ENCODE results near the gene PIP5K1C. TPM values are rescaled to one million over a fixed set of nuclear protein-coding genes. Genes with fewer than 3 reads are reported as not detected.

The PIP5K1C gene
- total RNA-seq, 2 experiments from 2014 or later = 18.3 to 19.6 TPM

GRCh38 chr19:3733549-3734309, 33.5 kb upstream of the PIP5K1C start:
- Mint-ChIP-seq H3K4me3 (no peak overlapping the region), H3K9me3 (no peaks in the 10 kb centered on the region), H3K36me3 (ENCODE audit: low read depth) (no peaks in the 10 kb centered on the region), H3K27me3 (no peaks in the 10 kb centered on the region), H3K4me1 (peaks cover 8% of the 10 kb centered on the region), H3K27ac (no peak overlapping the region)
- ChIA-PET CTCF (interaction anchor here (1.0 to 1.8 kb wide), 2 partner anchors 14 to 29 kb away, joined by 3 to 4 read pairs; partner anchors contain the start of gene MRPL54), POLR2A (no interaction called here)
- DNase-seq = no peak

DNA sequence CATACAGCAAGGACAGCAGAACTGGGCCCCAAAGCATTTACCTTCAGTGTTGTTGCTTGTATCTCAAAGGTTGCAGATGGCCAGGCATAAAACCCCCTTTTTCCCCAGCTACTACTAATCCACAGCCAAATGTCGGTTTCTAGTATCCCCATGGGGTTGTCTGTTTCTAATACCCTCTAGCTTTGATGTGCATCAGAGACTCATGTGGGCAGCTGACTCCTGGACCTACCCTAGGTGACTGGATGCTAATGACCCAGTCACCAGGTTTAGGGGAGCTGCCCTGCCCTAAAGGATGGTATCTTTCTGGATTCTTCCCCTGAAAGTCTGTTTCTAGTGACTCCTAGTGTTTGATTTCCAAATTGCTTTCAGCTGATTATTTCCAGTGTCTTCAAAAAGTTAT, 31.8 kb upstream of the PIP5K1C start:
- no peak for DNase-seq
- no peaks in the 10 kb centered on the region for H3K27me3 Mint-ChIP-seq
- CTCF ChIA-PET = interaction anchor here (1.8 kb wide), 1 partner anchor 30 kb away, joined by 4 read pairs; the partner anchor contains the start of gene MRPL54
- H3K9me3 Mint-ChIP-seq = no peaks in the 10 kb centered on the region
- no peak overlapping the region for H3K27ac Mint-ChIP-seq
- H3K36me3 Mint-ChIP-seq (ENCODE audit: low read depth) = no peaks in the 10 kb centered on the region
- H3K4me3 Mint-ChIP-seq = no peak overlapping the region
- no peaks in the 10 kb centered on the region for H3K4me1 Mint-ChIP-seq
- POLR2A ChIA-PET = no interaction called here

GRCh38 chr19:3730457-3730958, 30.2 kb upstream of the PIP5K1C start:
- no peaks in the 10 kb centered on the region for H3K4me1 Mint-ChIP-seq
- no peaks in the 10 kb centered on the region for H3K36me3 Mint-ChIP-seq (ENCODE audit: low read depth)
- H3K4me3 Mint-ChIP-seq = no peak overlapping the region
- H3K27ac Mint-ChIP-seq = no peak overlapping the region
- no peaks in the 10 kb centered on the region for H3K9me3 Mint-ChIP-seq
- no peaks in the 10 kb centered on the region for H3K27me3 Mint-ChIP-seq
- ChIA-PET POLR2A (no interaction called here), CTCF (no interaction called here)
- no peak for DNase-seq

DNA sequence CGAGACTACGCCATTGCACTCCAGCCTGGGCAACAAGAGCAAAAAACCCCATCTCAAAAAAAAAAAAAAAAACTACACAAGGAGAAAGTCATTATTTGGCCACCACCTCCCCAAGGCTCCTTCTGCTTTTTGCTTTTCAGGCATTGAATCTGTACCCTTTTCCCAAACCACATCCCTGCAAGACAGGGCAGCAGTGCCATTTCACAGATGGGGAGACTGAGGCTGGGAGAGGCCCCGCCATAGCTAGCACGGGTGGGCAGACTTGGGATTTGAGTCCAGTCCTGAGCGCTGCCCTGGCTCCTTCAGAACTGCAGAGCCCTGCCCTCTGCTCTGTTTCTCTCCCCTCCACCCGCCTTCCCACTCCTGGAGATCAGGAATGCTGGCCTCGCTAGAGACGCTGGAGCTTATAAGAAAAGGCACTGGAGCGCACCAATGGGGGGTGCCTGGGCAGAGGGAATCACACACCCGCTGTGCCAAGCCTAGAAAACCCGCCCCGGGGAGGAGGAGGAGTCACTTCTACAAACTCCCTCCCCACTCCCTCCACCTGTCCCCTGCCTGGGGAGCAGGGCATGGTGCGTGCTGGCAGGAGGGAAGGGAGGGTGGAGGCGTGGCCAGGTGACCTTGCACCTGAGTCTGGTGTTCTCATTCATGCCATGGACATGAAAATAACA, 25.5 kb upstream of the PIP5K1C start:
- ChIA-PET POLR2A (no interaction called here), CTCF (no interaction called here)
- DNase-seq = no peak
- H3K27me3 Mint-ChIP-seq = peaks cover 17% of the 10 kb centered on the region
- no peak overlapping the region for H3K4me3 Mint-ChIP-seq
- no peaks in the 10 kb centered on the region for H3K9me3 Mint-ChIP-seq
- no peak overlapping the region for H3K27ac Mint-ChIP-seq
- peaks cover 3% of the 10 kb centered on the region for H3K4me1 Mint-ChIP-seq
- no peaks in the 10 kb centered on the region for H3K36me3 Mint-ChIP-seq (ENCODE audit: low read depth)

DNA sequence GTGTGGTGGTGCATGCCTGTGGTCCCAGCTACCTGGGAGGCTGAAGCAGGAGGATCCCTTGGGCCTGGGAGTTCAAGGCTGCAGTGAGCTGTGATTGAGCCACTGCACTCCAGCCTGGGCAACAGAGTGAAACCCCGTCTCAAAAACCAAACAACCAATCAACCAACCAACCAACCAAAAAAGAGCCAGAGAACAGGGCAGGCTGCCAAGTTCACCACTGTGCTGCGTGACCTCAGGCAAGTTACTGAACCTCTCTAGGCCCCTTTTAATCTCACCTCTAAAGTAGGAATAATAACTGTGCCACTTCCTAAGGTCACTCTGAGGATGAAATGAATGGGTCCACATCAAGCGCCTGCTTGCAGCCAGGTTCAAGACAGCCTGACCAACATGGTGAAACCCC, 24.9 kb upstream of the PIP5K1C start:
- no peaks in the 10 kb centered on the region for H3K36me3 Mint-ChIP-seq (ENCODE audit: low read depth)
- peaks cover 20% of the 10 kb centered on the region for H3K27me3 Mint-ChIP-seq
- no peak for DNase-seq
- no peak overlapping the region for H3K27ac Mint-ChIP-seq
- ChIA-PET CTCF (interaction anchor here (1.4 kb wide), 1 partner anchor 37 kb away, joined by 4 read pairs; the partner anchor contains the start of gene MRPL54), POLR2A (no interaction called here)
- no peak overlapping the region for H3K4me3 Mint-ChIP-seq
- H3K4me1 Mint-ChIP-seq = peaks cover 3% of the 10 kb centered on the region
- no peaks in the 10 kb centered on the region for H3K9me3 Mint-ChIP-seq

GRCh38 chr19:3723883-3724282, 23.6 kb upstream of the PIP5K1C start:
- Mint-ChIP-seq H3K4me3 (no peak overlapping the region), H3K27me3 (peaks cover 21% of the 10 kb centered on the region), H3K4me1 (peaks cover 3% of the 10 kb centered on the region), H3K27ac (no peak overlapping the region), H3K9me3 (no peaks in the 10 kb centered on the region), H3K36me3 (ENCODE audit: low read depth) (no peaks in the 10 kb centered on the region)
- ChIA-PET POLR2A (no interaction called here), CTCF (interaction anchor here (1.4 kb wide), 1 partner anchor 39 kb away, joined by 4 read pairs; the partner anchor contains the start of gene MRPL54)
- no peak for DNase-seq

DNA sequence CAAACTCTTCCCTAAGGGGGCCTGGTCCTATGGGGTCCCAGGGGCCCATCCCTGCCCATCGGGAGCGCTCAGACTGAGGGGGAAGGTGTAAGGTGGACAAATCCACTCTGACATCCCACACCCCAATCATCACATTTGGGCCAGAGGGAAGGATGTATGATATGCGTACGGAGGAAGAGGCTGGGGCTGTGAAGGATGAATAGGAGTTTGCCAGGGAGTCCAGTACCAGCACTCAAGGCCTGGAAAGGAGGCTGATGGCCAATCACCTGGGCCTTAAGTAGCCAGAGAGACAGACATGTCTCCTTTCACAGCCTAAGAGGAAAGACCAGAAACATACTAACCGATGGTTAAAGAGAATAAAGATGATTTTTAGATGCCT, 22.8 kb upstream of the PIP5K1C start:
- H3K27me3 Mint-ChIP-seq = peaks cover 21% of the 10 kb centered on the region
- no peak overlapping the region for H3K4me3 Mint-ChIP-seq
- DNase-seq = no peak
- POLR2A ChIA-PET = no interaction called here
- no peak overlapping the region for H3K27ac Mint-ChIP-seq
- no peaks in the 10 kb centered on the region for H3K9me3 Mint-ChIP-seq
- H3K36me3 Mint-ChIP-seq (ENCODE audit: low read depth) = no peaks in the 10 kb centered on the region
- H3K4me1 Mint-ChIP-seq = peaks cover 3% of the 10 kb centered on the region
- CTCF ChIA-PET = no interaction called here

DNA sequence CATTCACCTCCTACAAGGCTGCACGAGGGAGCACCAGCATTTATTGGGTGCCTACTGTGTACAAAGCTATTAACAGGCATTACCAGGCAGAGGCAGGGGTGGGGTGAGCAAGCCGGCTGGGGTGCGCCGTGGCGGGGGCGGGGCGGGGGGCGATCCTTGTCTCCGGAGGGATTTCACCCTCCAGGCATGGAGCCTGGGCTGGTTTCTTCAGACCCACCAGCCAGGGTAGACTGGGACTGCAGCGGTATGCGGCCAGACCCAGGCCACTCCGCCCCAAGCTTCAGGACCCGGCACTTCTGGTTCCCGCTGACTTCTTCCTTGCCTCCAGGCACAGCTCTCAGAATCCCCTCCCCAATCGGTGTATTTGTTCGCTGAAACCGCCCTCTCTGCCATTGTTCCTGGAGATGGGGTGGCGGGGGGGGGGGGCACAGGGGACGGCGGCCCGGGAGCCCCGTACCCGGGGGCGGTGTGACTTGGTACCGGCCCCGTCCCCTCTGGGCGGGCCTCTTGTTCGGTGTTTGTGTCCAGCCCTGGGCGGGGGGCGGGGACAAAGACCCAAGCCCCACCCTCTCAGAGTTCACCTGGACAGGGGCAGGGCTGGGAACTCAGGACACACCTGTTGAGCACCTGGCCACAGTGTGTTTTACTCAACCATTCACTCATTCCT, 22.3 kb upstream of the PIP5K1C start:
- CTCF ChIA-PET = interaction anchor here (2.0 kb wide), 1 partner anchor 100 kb away, joined by 6 read pairs; no protein-coding TSS in a partner anchor
- Mint-ChIP-seq H3K27me3 (peaks cover 21% of the 10 kb centered on the region), H3K27ac (no peak overlapping the region), H3K9me3 (no peaks in the 10 kb centered on the region), H3K4me3 (no peak overlapping the region), H3K36me3 (ENCODE audit: low read depth) (no peaks in the 10 kb centered on the region), H3K4me1 (peaks cover 3% of the 10 kb centered on the region)
- POLR2A ChIA-PET = interaction anchor here (0.8 kb wide), 1 partner anchor 17 kb away, joined by 3 read pairs; no protein-coding TSS in a partner anchor
- no peak for DNase-seq

- CTCF ChIA-PET = interaction anchor here (0.9 to 2.0 kb wide), 2 partner anchors 100 to 418 kb away, joined by 4 to 6 read pairs; no protein-coding TSS in a partner anchor
- POLR2A ChIA-PET = interaction anchor here (0.8 to 1.6 kb wide), 2 partner anchors 14 to 17 kb away, joined by 3 read pairs; partner anchors contain the start of gene TJP3
- Mint-ChIP-seq H3K9me3 (no peaks in the 10 kb centered on the region), H3K4me3 (no peak overlapping the region), H3K27ac (no peak overlapping the region), H3K4me1 (peaks cover 3% of the 10 kb centered on the region), H3K27me3 (peaks cover 21% of the 10 kb centered on the region), H3K36me3 (ENCODE audit: low read depth) (no peaks in the 10 kb centered on the region)
- no peak for DNase-seq
Measured at GRCh38 chr19:3721887-3722442, 21.7 kb upstream of the PIP5K1C start.

- POLR2A ChIA-PET = interaction anchor here (1.6 to 1.7 kb wide), 2 partner anchors 13 to 31 kb away, joined by 3 read pairs; partner anchors contain the start of gene TJP3
- peaks cover 21% of the 10 kb centered on the region for H3K27me3 Mint-ChIP-seq
- CTCF ChIA-PET = interaction anchor here (0.7 to 2.0 kb wide), 4 partner anchors 34 to 419 kb away, joined by 3 to 6 read pairs (median 4); no protein-coding TSS in a partner anchor
- no peak overlapping the region for H3K27ac Mint-ChIP-seq
- peaks cover 3% of the 10 kb centered on the region for H3K4me1 Mint-ChIP-seq
- H3K36me3 Mint-ChIP-seq (ENCODE audit: low read depth) = no peaks in the 10 kb centered on the region
- H3K9me3 Mint-ChIP-seq = no peaks in the 10 kb centered on the region
- DNase-seq = peak; percentile 84
- H3K4me3 Mint-ChIP-seq = peak overlapping the region; percentile 35
Measured at GRCh38 chr19:3721131-3721886, 21.0 kb upstream of the PIP5K1C start.

- H3K9me3 Mint-ChIP-seq = no peaks in the 10 kb centered on the region
- H3K4me3 Mint-ChIP-seq = no peak overlapping the region
- no peaks in the 10 kb centered on the region for H3K36me3 Mint-ChIP-seq (ENCODE audit: low read depth)
- CTCF ChIA-PET = interaction anchor here (0.7 to 2.0 kb wide), 4 partner anchors 13 to 130 kb away, joined by 3 to 6 read pairs (median 3); no protein-coding TSS in a partner anchor
- peaks cover 21% of the 10 kb centered on the region for H3K27me3 Mint-ChIP-seq
- POLR2A ChIA-PET = interaction anchor here (1.6 to 1.7 kb wide), 2 partner anchors 12 to 30 kb away, joined by 3 read pairs; partner anchors contain the start of gene TJP3
- H3K4me1 Mint-ChIP-seq = peaks cover 3% of the 10 kb centered on the region
- H3K27ac Mint-ChIP-seq = no peak overlapping the region
- DNase-seq = no peak
Measured at GRCh38 chr19:3720349-3720917, 20.2 kb upstream of the PIP5K1C start.

All from activated CD4-positive, alpha-beta memory T cell treated with anti-CD3 and anti-CD28 coated beads, Interleukin-2, amount 10 ng/mL, durations not matched to agents 7 days and 5 days (primary cell).